ENCODE results near the gene POFUT1.

The POFUT1 gene

DNA sequence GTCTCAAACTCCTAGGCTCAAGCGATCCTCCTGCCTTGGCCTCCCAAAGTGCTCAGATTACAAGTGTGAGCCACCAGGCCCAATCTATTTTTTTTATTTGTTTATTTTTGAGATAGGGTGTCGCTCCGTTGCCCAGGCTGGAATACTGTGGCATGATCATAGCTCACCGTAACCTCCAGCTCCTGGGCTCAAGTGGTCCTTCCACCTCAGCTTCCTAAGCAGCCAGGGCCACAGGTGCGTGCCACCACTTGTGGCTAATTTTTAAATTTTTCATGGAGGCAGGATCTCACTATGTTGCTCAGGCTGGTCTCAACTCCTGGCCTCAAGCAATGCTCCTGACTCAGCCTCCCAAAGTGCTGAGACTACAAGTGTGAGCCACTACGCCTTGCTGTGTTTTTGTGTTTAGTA is 79.6 kb downstream of the POFUT1 start:
- Histone ChIP-seq H3K9me3 (ENCODE audit: control insufficient read depth in 1 of 2, low read length in 2 of 2) (no peaks in the 10 kb centered on the region), H3K4me1 (ENCODE audit: control insufficient read depth in 1 of 2, insufficient read depth in 2 of 2, low read length in 2 of 2) (peaks cover 7 to 19% of the 10 kb centered on the region in 2 donors), H3K36me3 (ENCODE audit: control insufficient read depth in 1 of 2, insufficient read depth in 2 of 2, low read length in 2 of 2) (no peaks in the 10 kb centered on the region), H3K4me3 (ENCODE audit: low read depth in 1 of 2, low read length in 2 of 2) (no peak overlapping the region), H3K27ac (ENCODE audit: low read length) (no peak overlapping the region), H3K27me3 (ENCODE audit: low read depth, low read length) (no peaks in the 10 kb centered on the region)

All from muscle layer of duodenum (tissue), 2 donors.